Stimulated activated CD8-positive, alpha-beta memory T cell treated with anti-CD3 and anti-CD28 coated beads, Interleukin-12 subunit alpha, Interleukin-12 subunit beta, amount 100 ng/mL, for 24 hours (primary cell): Measurements from ENCODE around the gene SFTPB.
"Not testable (repeated sequence)": the region's sequence is repeated elsewhere in the genome, so short reads cannot be mapped to it uniquely, and the experiment has no call there.

ENCODE experiments used
- DNase-seq: peaks from one replicate; pipeline ENCODE4 v3.0.0-alpha.2; 2020; ENCODE audit errors: extremely low read depth

The SFTPB gene

DNA sequence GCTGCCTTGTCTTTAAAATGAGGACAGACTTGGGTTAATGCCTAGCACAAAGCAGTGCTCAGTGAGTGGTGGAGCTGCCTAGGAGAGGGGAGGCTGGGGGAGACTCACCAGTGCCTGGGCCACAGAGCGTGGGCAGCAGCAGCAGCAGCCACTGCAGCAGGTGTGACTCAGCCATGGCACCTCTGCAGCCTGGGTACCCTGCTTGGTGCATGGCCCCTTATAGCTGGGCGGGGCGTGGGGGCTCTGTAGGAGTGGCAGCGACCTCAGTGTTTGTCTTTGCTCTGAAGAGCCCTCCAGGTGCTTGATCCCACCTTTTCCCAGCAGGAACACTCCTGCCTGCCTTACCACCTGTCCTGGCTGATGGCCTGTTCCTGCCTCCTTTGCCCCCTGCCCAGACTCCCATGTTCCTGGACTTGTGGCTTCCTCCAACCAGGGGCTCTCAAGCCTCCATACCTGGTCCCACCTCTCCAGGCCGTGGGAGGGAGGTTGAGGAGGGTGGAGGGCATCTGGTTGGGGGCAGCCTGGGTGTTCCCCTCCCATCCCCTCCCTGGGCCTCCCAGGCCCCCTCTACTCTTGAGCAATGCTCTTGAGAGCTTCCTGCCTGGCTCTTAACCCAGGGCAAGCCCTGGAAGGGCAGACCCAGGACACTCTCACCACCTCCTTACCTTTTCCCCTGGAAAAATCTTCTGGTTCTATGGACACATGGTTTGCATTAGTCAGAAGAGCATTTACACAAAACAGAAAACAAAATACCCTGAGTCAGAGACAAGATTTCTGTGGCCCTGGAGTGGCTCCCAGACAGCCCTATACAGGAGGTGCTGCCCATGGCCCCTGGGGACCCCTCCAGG lies at the start of gene SFTPB:
Gene SFTPB (minus strand): TSS at position 191 of the 848 bp plus-strand sequence. CDS start 16 bp downstream, at position 175.
- no peak for DNase-seq

DNA sequence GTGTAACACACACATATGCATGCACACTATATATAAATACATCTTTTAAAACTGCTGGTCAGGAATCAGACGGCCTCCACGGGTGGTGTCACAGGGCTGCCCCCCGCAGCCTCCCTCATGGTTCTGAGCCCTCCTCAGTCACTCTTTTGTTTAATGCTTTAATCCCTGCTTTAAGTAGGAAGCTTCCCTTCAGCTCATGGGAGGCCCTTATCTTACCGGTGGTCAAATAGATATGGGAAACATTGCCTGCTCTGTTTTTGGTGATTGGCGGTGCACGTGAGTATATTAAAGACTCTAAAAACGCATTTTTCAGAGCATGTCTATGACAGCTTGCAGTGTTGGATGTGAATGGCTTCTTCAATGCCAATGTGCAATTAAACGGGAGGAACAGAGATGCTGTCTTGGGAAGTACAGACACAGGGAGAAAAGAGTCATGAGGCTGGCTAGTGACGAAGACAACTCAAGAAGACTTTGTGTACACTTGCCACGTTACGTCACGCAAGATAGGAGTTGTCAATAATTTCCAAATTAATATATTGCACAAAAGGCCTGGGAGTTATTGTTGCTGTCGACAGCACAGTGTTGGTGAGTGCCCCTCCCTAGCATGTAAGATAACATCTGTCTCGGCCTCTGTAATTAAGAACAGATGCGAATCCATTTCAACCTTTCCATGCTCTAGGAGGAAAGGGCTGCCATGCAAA lies 49.5 kb upstream of the SFTPB start:
- DNase-seq: no peak

DNA sequence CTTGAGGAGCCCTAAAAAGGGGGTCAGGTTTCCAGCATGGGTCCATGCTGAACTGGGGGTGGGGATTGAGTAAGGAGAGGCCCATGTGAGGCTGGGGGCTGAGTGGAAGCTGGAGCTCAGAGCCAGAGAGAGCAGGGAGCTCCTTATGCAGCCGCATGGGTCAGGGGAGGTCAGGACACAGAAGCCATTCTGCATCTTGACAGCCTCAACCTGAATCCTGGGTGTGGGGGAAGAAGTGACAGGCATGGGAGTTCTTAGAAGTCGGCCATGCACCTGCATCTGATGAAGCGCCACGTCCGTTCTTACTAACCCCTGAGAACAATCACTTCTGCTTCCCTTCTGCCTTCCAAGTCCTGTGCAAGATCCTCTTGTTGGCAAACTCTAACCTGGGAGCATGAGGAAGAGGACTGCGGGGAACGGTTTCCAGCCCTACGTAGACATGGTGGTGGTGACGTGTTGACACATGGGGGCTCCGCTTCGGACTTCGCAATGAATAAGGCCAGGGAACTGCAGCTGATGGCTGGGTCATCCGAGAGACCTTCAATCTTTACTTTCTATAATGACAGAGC lies 48.4 kb upstream of the SFTPB start:
- DNase-seq: no peak

DNA sequence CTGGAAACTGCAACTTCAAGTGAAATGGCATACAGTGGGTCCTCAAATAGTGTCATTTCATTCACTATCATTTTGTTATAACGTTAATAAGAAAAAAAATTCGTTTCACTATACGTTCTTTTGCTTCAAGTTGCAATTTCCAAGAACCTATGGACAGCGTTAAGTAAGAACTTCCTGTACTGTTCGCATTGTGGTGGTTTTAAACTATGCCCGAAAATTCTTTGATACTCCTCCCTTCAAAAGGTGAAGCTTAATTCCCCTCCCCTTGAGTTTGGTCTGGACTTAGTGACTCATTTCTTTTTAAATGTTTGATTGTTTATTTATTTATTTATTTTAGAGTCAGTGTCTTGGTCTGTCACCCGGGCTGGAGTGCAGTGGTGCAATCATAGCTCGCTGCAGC lies 46.8 kb upstream of the SFTPB start:
- no peak for DNase-seq

DNA sequence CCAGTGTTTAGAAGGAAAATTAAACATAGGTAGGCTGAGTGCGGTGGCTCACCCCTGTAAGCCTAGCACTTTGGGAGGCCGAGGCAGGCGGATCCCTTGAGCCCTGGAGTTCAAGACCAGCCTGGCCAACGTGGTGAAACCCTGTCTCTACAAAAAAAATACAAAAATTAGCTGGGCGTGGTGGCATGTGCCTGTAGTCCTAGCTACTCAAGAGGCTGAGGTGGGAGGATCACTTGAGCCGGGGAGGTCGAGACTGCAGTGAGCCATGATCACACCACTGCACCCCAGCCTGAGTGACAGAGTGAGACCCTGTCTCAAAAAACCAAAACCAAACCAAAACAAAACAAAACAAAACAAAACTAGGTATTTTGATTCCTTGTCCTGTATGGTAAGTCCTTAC lies 46.4 kb upstream of the SFTPB start:
- DNase-seq: not testable (repeated sequence)

DNA sequence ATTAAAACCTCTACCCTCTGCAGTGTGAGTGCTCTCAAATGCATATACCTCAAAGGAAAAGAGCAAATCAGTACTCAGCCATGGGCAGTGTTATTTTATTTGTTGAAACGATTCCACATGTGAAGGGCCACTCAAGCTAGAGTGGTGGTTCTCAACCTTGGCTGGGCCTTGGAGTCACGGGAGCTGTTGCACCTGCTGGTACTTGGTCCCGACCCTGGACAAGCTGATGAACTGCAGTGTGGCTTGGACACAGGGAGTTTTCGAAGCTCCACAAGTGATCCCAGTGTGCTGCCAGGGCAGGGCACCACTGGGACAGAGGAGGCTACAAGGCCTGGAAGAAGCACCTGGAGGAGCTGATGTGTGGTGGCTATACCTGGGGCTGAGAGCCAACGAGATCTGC lies 45.8 kb upstream of the SFTPB start:
- DNase-seq: no peak

DNA sequence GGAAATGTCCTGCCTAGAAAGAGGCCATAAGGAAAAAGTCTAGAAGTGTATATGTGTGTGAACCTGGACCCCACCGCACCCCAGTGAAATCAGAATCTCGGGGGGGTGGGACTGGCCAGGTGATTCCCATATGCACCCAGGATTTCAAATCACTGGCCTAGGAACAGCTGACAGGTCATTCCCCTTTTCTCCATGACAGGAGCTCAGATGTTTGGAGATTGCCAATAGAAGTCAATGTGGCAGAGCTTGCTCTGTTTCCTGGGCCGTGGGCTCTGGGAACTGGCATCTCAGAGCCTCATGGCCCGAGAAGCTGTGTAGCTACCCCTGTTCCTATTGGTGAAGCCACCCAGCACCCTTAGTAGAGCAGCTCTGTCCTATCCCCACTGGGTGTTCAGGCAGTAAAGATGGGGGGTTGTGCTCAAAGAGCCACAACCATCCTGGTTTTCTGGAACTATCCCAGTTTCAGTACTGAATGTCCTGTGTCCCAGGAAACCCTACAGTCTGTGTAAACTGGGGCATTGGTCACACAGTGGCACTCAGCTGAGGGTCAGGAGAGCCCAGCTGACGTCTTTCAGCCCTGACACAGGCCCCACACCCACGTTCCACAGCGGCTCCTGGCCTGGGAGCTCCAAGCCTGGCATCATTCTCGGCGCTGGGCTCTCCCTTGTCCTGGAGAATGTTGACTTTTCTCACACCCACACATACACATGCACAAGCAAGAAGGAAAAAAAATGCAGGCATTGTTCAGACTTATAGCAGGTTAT lies 45.0 kb upstream of the SFTPB start:
- DNase-seq: no peak

DNA sequence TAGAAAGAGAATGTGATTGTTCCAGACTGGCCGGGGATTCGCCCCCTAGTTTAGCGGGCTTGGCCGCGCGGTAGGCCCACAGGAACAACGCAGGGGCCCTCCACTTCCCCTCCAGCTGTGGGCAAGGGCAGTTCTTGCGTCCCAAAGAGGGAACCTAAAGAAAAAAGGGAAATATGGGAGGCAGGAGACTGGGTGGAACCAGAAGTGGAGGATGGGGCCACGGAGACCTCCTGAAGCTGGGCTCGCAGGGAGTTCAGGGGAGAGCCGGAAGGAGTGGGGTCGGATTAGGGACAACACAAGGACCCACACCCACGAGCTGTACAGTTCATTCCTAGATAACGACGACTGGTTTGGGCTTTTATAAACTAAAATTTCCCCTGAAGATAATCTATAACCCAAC lies 44.3 kb upstream of the SFTPB start:
- DNase-seq: no peak

DNA sequence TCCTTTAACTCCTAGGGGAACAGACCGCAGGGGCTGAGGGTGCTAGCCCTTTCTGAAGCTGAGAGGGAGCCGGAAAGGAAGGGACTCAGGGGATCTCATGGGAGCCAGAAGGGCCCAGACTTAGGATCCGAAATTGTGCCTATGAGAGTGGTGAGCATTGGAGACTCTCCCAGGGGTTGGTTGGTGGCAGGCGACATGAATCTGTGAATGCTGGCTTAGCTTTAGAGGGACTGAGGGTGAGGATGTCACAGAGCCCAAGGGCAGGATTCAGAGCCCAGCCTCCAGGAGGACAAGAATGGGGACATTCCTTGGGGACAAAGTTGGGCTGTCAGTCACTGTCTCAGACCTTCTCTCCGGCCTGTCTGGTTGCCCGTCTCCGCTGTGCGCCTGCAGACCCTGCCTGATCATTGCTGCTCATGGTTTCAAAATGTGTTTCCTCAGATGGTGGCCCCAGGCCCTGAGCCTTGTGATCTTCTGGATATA lies 43.6 kb upstream of the SFTPB start:
- no peak for DNase-seq

DNA sequence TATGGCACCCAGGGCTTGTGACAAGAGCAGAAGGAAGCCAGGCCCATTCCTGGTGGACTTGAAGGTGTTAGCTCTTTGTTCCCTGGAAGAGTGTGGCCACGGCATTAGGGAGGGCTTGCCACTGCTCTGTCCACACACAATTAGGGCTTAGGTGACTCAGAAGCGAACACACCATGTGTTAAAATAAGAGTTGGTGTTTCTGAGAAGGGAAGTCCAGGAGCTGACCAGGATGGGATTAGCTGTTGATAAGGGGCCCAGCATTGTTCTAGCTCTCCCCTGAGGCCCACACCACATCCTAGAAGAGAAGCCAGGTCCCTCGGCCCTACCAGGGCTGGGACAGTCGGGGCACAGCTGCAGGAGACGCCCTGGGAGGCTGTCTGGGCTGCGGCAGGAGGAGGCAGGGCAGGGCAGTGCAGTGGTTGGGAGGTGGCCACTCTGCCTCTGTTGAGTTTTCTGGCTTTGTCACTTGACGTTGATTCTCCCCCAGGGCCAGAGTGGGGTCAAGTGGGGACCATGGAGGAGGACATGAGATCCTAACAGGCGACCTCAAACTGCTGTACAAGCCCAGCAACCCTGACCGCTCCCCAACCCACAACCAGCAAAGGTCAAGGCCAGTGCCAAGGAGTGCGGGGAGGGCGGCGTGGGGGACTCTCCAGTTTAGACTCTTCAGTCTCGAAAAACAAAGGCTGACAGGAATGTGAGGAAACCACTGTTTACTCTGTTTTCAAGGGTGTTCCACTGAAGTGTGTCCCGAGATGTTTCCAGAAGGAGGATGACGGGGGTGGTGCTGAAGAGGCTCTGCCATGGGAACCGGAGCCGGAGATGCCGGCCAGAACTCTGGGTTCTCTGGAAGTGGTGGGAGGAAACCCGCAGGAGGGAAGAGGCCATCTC lies 42.9 kb upstream of the SFTPB start:
- DNase-seq: no peak

DNA sequence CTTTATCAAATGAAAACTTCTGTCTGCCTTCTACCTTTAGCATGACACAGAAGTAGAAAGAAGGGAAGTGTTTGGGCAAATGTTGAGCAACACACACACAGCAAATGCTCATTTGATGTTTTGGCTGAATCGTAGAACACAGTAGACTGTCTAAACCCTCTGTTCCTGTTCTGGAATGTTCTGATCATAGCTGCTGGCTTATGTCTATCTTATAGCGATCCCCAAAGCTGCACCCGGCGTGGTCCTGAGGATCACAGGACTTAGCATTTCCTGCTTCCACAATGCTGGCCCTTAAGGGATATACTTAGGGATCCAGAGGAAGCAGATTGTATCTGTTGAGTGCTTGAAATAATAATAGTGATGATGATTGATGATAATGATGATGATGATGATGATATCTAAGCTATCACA lies 41.4 kb upstream of the SFTPB start:
- no peak for DNase-seq

DNA sequence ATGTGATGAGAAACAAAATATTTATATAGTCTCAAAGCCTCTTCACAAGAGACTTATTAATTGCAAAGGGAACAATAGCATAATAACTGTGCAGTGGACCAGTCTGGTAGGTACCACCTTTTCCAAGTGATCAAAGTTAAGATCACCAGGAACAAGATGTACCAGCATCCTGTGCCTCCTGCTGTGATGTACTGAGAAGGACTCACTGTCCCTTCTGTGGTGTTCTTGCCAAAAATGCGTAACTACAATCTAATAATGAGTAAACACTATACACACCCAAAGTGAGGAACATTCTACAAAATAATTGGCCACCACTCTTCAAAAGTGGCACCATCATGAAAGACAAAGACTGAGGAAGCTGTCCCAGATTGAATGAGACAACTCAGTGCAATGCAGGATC lies 40.6 kb upstream of the SFTPB start:
- no peak for DNase-seq

DNA sequence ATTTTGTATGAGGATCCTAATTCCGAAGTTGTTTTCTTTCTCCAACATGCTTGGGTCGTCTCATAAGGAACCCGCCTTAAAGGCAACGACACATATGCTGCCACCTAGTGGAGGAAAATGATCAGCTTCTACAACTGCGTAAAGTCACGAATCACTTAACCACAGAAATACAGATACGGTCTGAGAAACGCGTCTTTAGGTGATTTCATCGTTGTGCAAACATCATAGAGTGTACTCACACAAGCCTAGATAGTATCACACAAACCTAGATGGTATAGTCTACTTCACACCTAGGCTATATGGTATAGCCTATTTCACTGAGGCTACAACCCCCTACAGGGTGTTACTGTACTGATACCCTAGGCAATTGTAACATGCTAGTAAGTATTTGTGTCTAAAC lies 39.3 kb upstream of the SFTPB start:
- peak; percentile 28 for DNase-seq

DNA sequence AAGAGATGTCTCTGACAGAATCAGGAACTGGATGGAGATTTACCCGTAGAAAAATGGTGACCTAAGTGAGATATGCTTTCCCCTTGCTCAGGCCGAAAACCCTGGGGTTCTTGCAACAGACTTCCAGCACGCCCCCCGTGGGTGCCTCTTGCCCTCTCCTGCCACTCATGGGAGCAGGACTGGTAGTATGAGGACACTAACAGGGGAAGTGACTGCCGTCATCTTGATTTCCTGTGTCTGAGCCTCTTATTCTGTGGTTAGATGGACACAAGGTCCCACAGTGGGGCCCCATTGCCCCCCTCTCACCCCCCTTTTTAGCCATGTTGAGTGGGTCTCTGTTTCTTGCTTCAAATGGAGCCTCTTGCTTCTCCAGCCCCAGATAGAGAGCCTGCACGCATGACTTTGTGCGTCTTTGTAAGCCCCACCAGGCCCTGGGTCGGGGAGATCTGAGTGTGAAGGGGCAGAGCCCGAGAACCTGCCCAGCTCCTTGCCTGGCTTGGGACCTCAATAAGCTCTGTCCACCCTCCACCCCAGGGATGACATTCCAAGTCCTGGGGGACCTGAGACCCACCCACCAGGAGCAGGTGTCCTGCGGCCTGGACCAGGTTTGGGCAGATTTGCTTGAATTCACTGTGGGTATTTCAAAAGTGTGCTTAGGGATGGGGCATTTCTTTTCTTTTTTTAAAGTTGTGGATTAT lies 38.7 kb upstream of the SFTPB start:
- no peak for DNase-seq

DNA sequence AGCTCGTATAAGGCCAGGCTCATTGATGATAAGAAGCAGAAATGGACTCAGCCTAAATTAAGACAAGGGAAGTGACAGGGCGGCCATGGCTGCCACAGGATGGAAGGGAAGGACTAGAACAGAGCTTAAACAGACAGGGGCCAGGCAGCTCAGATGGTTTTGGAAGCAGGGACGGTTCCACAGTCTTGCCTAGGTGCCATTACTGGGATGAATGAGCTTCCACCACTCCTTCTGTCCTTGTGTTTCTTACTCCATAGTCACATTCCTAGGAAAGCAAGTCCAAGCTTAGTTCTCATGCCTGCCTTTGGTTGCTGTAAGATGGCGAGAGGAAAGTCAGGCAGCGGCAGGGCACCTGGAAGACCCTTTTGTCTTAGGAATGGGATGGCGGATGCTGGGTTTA lies 38.1 kb upstream of the SFTPB start:
- no peak for DNase-seq

DNA sequence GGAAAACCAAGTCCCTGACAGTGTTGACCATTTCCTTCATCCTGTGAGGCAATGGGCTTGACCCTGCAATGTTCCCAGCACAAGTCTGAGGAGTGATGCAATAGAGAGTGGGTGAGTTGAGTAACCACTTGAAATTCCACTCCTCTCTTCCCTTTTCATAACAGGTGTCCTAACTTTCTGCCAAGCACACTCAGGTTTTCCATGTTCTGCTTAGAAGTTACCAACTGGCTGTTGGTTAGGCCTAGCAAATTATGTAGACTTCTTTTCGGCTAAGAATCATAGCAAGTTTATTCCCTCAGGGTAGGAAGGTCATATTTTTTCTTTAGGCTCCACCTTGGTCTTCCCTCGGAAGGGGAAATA lies 37.7 kb upstream of the SFTPB start:
- no peak for DNase-seq

DNA sequence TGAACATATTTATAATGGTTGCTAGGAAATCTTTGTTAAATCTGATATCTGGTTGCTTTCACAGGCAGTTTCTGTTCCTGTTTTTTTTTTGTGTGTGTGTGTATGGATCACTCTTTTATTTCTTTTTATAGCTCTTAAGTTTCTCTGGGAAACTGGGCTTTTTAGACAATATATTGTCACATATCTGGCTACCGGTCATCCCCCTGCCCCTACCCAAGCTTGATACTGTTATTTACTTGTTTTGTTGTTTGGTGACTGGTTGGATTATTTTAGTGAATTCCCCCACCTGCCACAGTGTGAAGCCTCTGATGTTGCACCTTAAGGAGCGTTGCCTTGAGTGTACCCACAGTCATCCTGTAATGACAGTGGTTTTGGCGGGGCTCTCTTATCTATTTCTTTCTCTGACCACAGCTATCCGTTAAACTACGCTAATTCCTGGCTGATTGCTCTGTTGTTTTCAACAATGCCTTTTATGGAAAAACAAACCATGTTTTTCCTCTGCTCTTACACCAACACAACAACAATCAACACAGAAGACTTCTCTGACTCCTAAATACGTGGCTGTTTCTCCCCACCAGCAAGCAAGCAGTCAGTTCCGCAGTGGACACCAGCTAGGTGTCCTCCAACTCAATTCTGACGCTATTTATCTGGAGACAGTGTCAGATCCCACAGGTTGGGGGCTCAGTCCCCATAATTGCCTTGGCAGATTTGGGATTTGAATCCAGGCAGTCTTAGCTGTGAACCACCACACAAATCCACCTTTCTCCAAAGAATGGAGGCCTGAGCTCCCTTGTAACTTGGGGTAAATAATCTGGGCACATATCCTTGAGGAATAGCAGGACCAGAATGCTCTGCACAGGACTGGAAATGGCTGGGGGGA lies 37.0 kb upstream of the SFTPB start:
- no peak for DNase-seq

DNA sequence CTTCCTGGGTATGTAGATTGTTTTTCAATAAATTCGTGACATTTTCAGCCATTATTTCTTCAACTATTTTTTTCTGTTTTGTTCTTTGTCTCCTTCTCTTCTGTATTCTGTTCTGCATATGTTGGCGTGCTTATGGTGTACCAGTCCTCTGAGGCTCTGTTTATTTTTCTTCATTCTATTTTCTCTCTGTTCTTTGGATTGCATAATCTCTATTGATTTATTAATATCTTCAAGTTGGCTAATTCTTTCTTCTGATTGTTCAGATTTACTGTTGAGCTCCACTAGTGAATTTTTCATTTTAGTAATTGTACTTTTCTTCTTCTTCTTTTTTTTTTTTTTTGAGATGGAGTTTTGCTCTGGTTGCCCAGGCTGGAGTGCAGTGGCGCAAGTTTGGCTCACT lies 36.0 kb upstream of the SFTPB start:
- DNase-seq: no peak

DNA sequence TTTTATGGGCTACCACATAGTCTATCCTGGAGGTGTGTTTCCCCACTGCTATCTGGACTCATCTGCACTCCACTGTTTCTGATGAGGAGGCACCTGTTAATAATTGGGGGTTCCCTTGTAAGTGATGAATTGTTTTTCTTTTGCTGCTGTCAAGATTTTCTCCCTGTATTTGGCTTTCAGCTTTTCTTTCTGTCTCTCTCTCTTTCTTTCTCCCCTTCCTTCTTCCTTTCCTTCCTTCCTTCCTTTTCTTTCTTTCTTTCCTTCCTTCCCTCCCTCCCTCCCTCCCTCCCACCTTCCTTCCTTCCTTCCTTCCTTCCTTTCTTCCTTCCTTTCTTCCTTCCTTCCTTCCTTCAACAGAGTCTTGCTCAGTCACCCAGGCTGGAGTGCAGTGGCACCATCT lies 35.3 kb upstream of the SFTPB start:
- DNase-seq: no peak

DNA sequence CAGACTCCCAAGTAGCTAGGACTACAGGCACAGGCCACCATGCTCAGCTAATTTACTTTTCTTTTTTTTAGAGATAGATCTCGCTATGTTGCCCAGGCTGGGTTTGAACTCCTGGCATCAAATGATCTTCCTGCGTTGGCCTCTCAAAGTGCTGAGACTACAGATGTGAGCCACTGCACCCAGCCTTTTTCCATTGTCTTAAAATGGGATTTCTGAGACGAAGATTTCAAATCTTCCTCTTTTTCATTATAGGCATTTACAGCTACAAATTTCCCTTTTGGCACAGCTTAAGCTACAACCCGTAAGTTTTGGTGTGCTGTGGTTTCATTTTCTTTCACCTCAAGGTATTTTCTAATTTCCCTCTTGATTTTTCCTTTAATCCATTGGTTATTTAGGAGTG lies 34.8 kb upstream of the SFTPB start:
- DNase-seq: no peak
